Uterus (tissue), 2 donors: Measurements from ENCODE around the gene IGIP.

Experiments
- POLR2A ChIP-seq, 2 donors: fragments of 450-650 bp; IDR thresholded peaks; one replicate each; pipeline ENCODE4 v1.6.1; 2016; ENCODE audit warnings: antibody characterized with exemption in 2 of 2, mild to moderate bottlenecking in 1 of 2, moderate library complexity in 1 of 2
- TF ChIP-seq, protein P1 (sequence below), 4 experiments: fragments of 200-600 bp in 2 of 4; fragments of 450-650 bp in 2 of 4; sonication (generic) in 2 of 4; IDR thresholded peaks; one replicate each; pipeline ENCODE4 v1.5.1; 2016 to 2019; ENCODE audit warnings: antibody characterized with exemption in 4 of 4, mild to moderate bottlenecking in 2 of 4, moderate library complexity in 1 of 4

DNA sequence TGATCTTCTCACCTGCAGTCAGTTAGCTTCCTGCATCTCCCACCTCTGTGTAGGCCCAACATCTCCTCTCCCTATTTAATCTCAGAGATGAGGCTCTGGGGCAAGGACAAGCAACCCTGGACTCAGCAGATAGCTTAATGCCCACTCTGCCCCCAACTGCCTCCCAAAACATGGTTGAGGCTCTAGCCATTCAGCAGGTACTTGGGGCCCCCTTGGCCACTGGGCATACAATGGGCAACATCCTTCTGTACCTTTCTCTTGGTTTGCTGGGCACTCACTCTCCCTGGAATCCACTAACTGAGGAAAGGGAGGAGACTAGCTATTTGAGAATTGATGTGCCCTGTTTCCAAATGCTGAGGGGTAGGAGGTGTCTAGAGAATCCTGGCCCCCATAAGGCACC, 9.4 kb downstream of the IGIP start:
- TF ChIP-seq, protein P1, sequence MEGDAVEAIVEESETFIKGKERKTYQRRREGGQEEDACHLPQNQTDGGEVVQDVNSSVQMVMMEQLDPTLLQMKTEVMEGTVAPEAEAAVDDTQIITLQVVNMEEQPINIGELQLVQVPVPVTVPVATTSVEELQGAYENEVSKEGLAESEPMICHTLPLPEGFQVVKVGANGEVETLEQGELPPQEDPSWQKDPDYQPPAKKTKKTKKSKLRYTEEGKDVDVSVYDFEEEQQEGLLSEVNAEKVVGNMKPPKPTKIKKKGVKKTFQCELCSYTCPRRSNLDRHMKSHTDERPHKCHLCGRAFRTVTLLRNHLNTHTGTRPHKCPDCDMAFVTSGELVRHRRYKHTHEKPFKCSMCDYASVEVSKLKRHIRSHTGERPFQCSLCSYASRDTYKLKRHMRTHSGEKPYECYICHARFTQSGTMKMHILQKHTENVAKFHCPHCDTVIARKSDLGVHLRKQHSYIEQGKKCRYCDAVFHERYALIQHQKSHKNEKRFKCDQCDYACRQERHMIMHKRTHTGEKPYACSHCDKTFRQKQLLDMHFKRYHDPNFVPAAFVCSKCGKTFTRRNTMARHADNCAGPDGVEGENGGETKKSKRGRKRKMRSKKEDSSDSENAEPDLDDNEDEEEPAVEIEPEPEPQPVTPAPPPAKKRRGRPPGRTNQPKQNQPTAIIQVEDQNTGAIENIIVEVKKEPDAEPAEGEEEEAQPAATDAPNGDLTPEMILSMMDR (IDR thresholded peaks at IDR 0.05) = no peak
- no peak for TF ChIP-seq POLR2A (IDR thresholded peaks at IDR 0.05)
